Gastrocnemius medialis (tissue), 4 donors: Measurements from ENCODE around the gene GDF9. TPM values are rescaled to one million over a fixed set of nuclear protein-coding genes. Genes with fewer than 3 reads are reported as not detected.
A peak's percentile ranks its signal among the peaks of the same experiment; 100 is the strongest.
"Not testable (repeated sequence)": the region's sequence is repeated elsewhere in the genome, so short reads cannot be mapped to it uniquely, and the experiment has no call there.

ENCODE experiments used
- ATAC-seq, 2 donors: fragments of 150-250 bp; one replicate each; pipeline ENCODE4 v1.9.1; 2016
- DNase-seq, 2 donors: peaks; one replicate each; pipeline ENCODE4 v3.0.0-alpha.2; 2019
- H3K27ac ChIP-seq, 4 donors: fragments of 200-600 bp; sonication (generic); 1 replicate in 1 of 4; 2 replicates in 3 of 4; pipeline ENCODE4 v1.5.1; 2016 to 2018; ENCODE audit warnings: mild to moderate bottlenecking in 2 of 4, moderate library complexity in 1 of 4
- H3K27me3 ChIP-seq, 3 donors: fragments of 200-600 bp; sonication (generic) in 2 of 3; 1 replicate in 1 of 3; 2 replicates in 2 of 3; pipeline versions ENCODE4 v1.5.1 to v1.6.0; 2016 to 2019; ENCODE audit warnings: mild to moderate bottlenecking in 1 of 3, moderate library complexity in 1 of 3
- H3K36me3 ChIP-seq, 2 donors: fragments of 200-600 bp; sonication (generic) in 1 of 2; one replicate each; pipeline ENCODE4 v1.5.1; 2017 to 2018
- H3K4me1 ChIP-seq, 2 donors: fragments of 200-600 bp; sonication (generic) in 1 of 2; one replicate each; pipeline ENCODE4 v1.5.1; 2016 to 2017; ENCODE audit warnings: mild to moderate bottlenecking in 2 of 2
- H3K4me3 ChIP-seq, 4 donors: fragments of 200-600 bp; sonication (generic) in 3 of 4; 1 replicate in 1 of 4; 2 replicates in 3 of 4; pipeline ENCODE4 v1.5.1; 2016 to 2019; ENCODE audit warnings: mild to moderate bottlenecking in 2 of 4
- H3K9me3 ChIP-seq, 3 donors: fragments of 200-600 bp; sonication (generic) in 2 of 3; 1 replicate in 1 of 3; 2 replicates in 2 of 3; pipeline ENCODE4 v1.5.1; 2016 to 2019
- CTCF ChIP-seq, 5 experiments: fragments of 450-650 bp in 3 of 5; fragments of 200-600 bp in 2 of 5; sonication (generic) in 2 of 5; IDR thresholded peaks in 4 of 5; conservative IDR thresholded peaks in 1 of 5; 1 replicate in 4 of 5; 2 replicates in 1 of 5; pipeline ENCODE4 v1.5.1; 2016 to 2019; ENCODE audit warnings: antibody characterized with exemption in 5 of 5, mild to moderate bottlenecking in 3 of 5, moderate library complexity in 3 of 5
- POLR2A ChIP-seq, 2 donors: fragments of 450-650 bp; IDR thresholded peaks; one replicate each; pipeline ENCODE4 v1.6.1; 2017; ENCODE audit warnings: antibody characterized with exemption in 2 of 2, mild to moderate bottlenecking in 2 of 2, moderate library complexity in 2 of 2
- in situ Hi-C, 4 donors: fragments of 200-750 bp; cut with MboI; loops; one replicate each; pipeline versions ENCODE4 v1.15.0 to v1.8.0; 2017; ENCODE audit warnings: low sequenced_read_pairs in 4 of 4
- intact Hi-C: fragments of 100-400 bp; cut with DNase I; formaldehyde crosslinking; loops from one replicate; pipeline ENCODE4 v1.15.1; 2023; ENCODE audit warnings: low total_unique reads
- total RNA-seq, 4 donors: library from RNA; depleted of rRNA; stranded (reverse); fragments of >200 nt; gene quantifications; one replicate each; pipeline versions ENCODE4 v1.1.0 to v1.2.3, GENCODE V29; 2016

Gene GDF9
- total RNA-seq, 4 donors from 2014 or later: 0.13 to 2.5 (median 0.46) TPM; not detected in 1

GRCh38 chr5:132865668-132866341, 464 bp downstream of the GDF9 start:
- ATAC-seq: peak; percentile 28 to 30
- intact Hi-C loops: loop anchor here (1.0 to 5.0 kb wide), 3 partner anchors 36 to 186 kb away; partner anchors contain the start of genes AFF4, HSPA4 and SHROOM1
- TF ChIP-seq CTCF (IDR thresholded peaks at IDR 0.05 in 4 of 5, conservative IDR thresholded peaks at IDR 0.05 in 1 of 5): no peak
- TF ChIP-seq POLR2A (IDR thresholded peaks at IDR 0.05): no peak
- Histone ChIP-seq H3K27me3 (no peaks in the 10 kb centered on the region), H3K36me3 (peaks cover 0 to 25% of the 10 kb centered on the region in 2 donors), H3K9me3 (no peaks in the 10 kb centered on the region), H3K4me1 (peaks cover 20 to 25% of the 10 kb centered on the region in 2 donors), H3K4me3 (peak overlapping the region; percentile 63 to 92 (median 85)), H3K27ac (peak overlapping the region; percentile 83 to 93 (median 88))
- in situ Hi-C loops: loop anchor here in 2 of 4 donors (25.0 kb wide), 1 partner anchor 479 kb away; no protein-coding TSS in a partner anchor
- DNase-seq: no peak

GRCh38 chr5:132860742-132861141, 5.5 kb downstream of the GDF9 start:
- Histone ChIP-seq H3K9me3 (no peaks in the 10 kb centered on the region), H3K27me3 (no peaks in the 10 kb centered on the region), H3K4me3 (no peak overlapping the region), H3K4me1 (peaks cover 0 to 3% of the 10 kb centered on the region in 2 donors), H3K27ac (no peak overlapping the region), H3K36me3 (no peaks in the 10 kb centered on the region)
- ATAC-seq: no peak
- intact Hi-C loops: no loop called here
- DNase-seq: no peak
- in situ Hi-C loops: loop anchor here in 2 of 4 donors (25.0 kb wide), 1 partner anchor 473 kb away; no protein-coding TSS in a partner anchor
- no peak for TF ChIP-seq POLR2A (IDR thresholded peaks at IDR 0.05)
- TF ChIP-seq CTCF (IDR thresholded peaks at IDR 0.05 in 4 of 5, conservative IDR thresholded peaks at IDR 0.05 in 1 of 5): no peak

GRCh38 chr5:132859889-132860437, 6.3 kb downstream of the GDF9 start:
- Histone ChIP-seq H3K9me3 (no peaks in the 10 kb centered on the region), H3K36me3 (no peaks in the 10 kb centered on the region), H3K4me3 (no peak overlapping the region), H3K4me1 (no peaks in the 10 kb centered on the region), H3K27me3 (no peaks in the 10 kb centered on the region), H3K27ac (no peak overlapping the region)
- intact Hi-C loops: no loop called here
- TF ChIP-seq CTCF (IDR thresholded peaks at IDR 0.05 in 4 of 5, conservative IDR thresholded peaks at IDR 0.05 in 1 of 5) (no peak), POLR2A (IDR thresholded peaks at IDR 0.05) (no peak)
- in situ Hi-C loops: loop anchor here in 2 of 4 donors (25.0 kb wide), 1 partner anchor 473 kb away; no protein-coding TSS in a partner anchor
- DNase-seq: no peak
- ATAC-seq: no peak

GRCh38 chr5:132856011-132856410, 10.3 kb downstream of the GDF9 start:
- ATAC-seq (no peak), DNase-seq (no peak)
- no peaks in the 10 kb centered on the region for H3K27me3 ChIP-seq
- H3K36me3 ChIP-seq: no peaks in the 10 kb centered on the region
- no peak overlapping the region for H3K27ac ChIP-seq
- TF ChIP-seq POLR2A (IDR thresholded peaks at IDR 0.05): no peak
- TF ChIP-seq CTCF (IDR thresholded peaks at IDR 0.05 in 4 of 5, conservative IDR thresholded peaks at IDR 0.05 in 1 of 5): no peak
- no peaks in the 10 kb centered on the region for H3K9me3 ChIP-seq
- no peak overlapping the region for H3K4me3 ChIP-seq
- intact Hi-C loops (no loop called here), in situ Hi-C loops (loop anchor here in 2 of 4 donors (25.0 kb wide), 1 partner anchor 469 kb away; no protein-coding TSS in a partner anchor)
- no peaks in the 10 kb centered on the region for H3K4me1 ChIP-seq

GRCh38 chr5:132854992-132855391, 11.3 kb downstream of the GDF9 start:
- H3K36me3 ChIP-seq, DNase-seq, H3K9me3 ChIP-seq, H3K4me3 ChIP-seq, intact Hi-C loops, H3K4me1 ChIP-seq, H3K27ac ChIP-seq, H3K27me3 ChIP-seq, ATAC-seq: not testable (repeated sequence)
- in situ Hi-C loops: loop anchor here in 2 of 4 donors (25.0 kb wide), 1 partner anchor 468 kb away; no protein-coding TSS in a partner anchor
